NCI-H2171 (cell line): ENCODE measurements around the gene CYP26C1.

ENCODE experiments used
- DNase-seq: peaks from one replicate; lab custom pipeline; 2025; lab: John Stamatoyannopoulos, UW

CYP26C1 gene

GRCh38 chr10:93115661-93116383 is 55.2 kb downstream of the CYP26C1 start:
- peak; percentile 1 for DNase-seq
